ENCODE results near the gene MGAT4A.

GRCh38 chr2:98580656-98581284 lies 150.2 kb downstream of the MGAT4A start:
- TF ChIP-seq, protein P1, sequence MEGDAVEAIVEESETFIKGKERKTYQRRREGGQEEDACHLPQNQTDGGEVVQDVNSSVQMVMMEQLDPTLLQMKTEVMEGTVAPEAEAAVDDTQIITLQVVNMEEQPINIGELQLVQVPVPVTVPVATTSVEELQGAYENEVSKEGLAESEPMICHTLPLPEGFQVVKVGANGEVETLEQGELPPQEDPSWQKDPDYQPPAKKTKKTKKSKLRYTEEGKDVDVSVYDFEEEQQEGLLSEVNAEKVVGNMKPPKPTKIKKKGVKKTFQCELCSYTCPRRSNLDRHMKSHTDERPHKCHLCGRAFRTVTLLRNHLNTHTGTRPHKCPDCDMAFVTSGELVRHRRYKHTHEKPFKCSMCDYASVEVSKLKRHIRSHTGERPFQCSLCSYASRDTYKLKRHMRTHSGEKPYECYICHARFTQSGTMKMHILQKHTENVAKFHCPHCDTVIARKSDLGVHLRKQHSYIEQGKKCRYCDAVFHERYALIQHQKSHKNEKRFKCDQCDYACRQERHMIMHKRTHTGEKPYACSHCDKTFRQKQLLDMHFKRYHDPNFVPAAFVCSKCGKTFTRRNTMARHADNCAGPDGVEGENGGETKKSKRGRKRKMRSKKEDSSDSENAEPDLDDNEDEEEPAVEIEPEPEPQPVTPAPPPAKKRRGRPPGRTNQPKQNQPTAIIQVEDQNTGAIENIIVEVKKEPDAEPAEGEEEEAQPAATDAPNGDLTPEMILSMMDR (IDR thresholded peaks at IDR 0.05), result no peak
- no peak for TF ChIP-seq POLR2A (IDR thresholded peaks at IDR 0.05)

All from esophagus squamous epithelium (tissue), 4 donors.